Astrocyte (in vitro differentiated cells and primary cell): ENCODE data around the gene PKMYT1.

Experiments
- CTCF ChIP-seq: IDR thresholded peaks from 2 replicates; pipeline ENCODE4 v1.5.1; 2011; ENCODE audit warnings: low read depth, mild to moderate bottlenecking, inconsistent platforms, low read length, moderate library complexity; ENCODE audit not compliant: insufficient read depth
- EZH2 ChIP-seq: IDR thresholded peaks from 2 replicates; pipeline ENCODE4 v1.6.1; 2012; ENCODE audit warnings: mild to moderate bottlenecking, low read length, inconsistent platforms; ENCODE audit not compliant: insufficient read depth

- TF ChIP-seq CTCF (no peak), EZH2 (no peak)
Observed at GRCh38 chr16:2929693-2930092, 50.6 kb downstream of the PKMYT1 start.
